ENCODE results near the gene ERN1.

GRCh38 chr17:64024781-64025731 lies 104.9 kb downstream of the ERN1 start:
- TF ChIP-seq CTCF (IDR thresholded peaks at IDR 0.05): no peak
- no peak for TF ChIP-seq POLR2A (IDR thresholded peaks at IDR 0.05)

Measured in body of pancreas (tissue), 4 donors.